ENCODE measurements around the gene MYRF. TPM values are rescaled to one million over a fixed set of nuclear protein-coding genes. Genes with fewer than 3 reads are reported as not detected.

The MYRF gene
- total and polyA plus RNA-seq, 4 experiments from 2014 or later = 0.44 to 1.6 (median 0.89) TPM

GRCh38 chr11:61805146-61805545, 52.7 kb downstream of the MYRF start:
- intact Hi-C loops (cut with micrococcal nuclease) = no loop called here
- no peak for DNase-seq
- Histone ChIP-seq H3K9me3 (ENCODE audit: control insufficient read depth in 1 of 2, low read length in 2 of 2) (no peaks in the 10 kb centered on the region), H3K27ac (ENCODE audit: low read depth, low read length) (no peak overlapping the region), H3K36me3 (ENCODE audit: insufficient read depth, low read length) (no peaks in the 10 kb centered on the region), H3K4me1 (ENCODE audit: insufficient read depth, low read length) (no peaks in the 10 kb centered on the region), H3K27me3 (ENCODE audit: insufficient read depth, low read length) (no peaks in the 10 kb centered on the region), H3K4me3 (ENCODE audit: low read length in 2 of 2) (no peak overlapping the region)
- Mint-ChIP-seq H3K27me3 (no peaks in the 10 kb centered on the region), H3K27ac (peak overlapping the region in 1 of 7 donors; percentile 47), H3K4me1 (no peaks in the 10 kb centered on the region), H3K9me3 (no peaks in the 10 kb centered on the region), H3K4me3 (no peak overlapping the region), H3K36me3 (peaks cover 0 to 3% of the 10 kb centered on the region in 2 donors)
- CTCF ChIA-PET (ENCODE audit: partially characterized antibody) = interaction anchor here (1.2 to 3.5 kb wide), 5 partner anchors 7 to 303 kb away, joined by 3 to 27 read pairs (median 8); no protein-coding TSS in a partner anchor
- POLR2A ChIA-PET (ENCODE audit: partially characterized antibody) = no interaction called here

DNA sequence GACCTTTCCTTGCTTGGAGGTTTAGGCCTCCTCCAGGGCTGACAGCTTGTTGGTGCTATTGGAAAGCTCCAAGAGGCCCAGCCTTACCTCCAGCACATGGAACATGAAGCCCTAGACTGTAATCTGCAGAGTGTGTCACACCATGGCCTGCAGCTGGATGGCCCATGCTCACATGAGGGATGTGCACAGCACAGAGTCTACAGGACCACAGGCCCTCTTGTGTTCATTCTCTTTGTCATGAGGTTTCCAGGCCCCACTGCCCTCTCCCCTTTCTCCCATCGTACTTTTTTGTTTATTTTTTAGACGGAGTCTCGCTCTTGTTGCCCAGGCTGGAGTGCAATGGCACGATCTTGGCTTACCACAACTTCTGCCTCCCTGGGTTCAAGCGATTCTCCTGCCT, 54.3 kb downstream of the MYRF start:
- intact Hi-C loops (cut with micrococcal nuclease) = no loop called here
- no peaks in the 10 kb centered on the region for H3K27me3 Mint-ChIP-seq
- H3K36me3 Mint-ChIP-seq = no peaks in the 10 kb centered on the region
- H3K4me3 ChIP-seq (ENCODE audit: low read length in 2 of 2) = no peak overlapping the region
- no peak for DNase-seq
- no peak overlapping the region for H3K27ac ChIP-seq (ENCODE audit: low read depth, low read length)
- ChIA-PET POLR2A (ENCODE audit: partially characterized antibody) (interaction anchor here (2.3 kb wide), 1 partner anchor 10 kb away, joined by 6 read pairs; no protein-coding TSS in a partner anchor), CTCF (ENCODE audit: partially characterized antibody) (interaction anchor here (1.7 to 3.5 kb wide), 3 partner anchors 8 to 301 kb away, joined by 6 to 27 read pairs (median 8); no protein-coding TSS in a partner anchor)
- no peaks in the 10 kb centered on the region for H3K9me3 Mint-ChIP-seq
- H3K4me3 Mint-ChIP-seq = no peak overlapping the region
- H3K9me3 ChIP-seq (ENCODE audit: control insufficient read depth in 1 of 2, low read length in 2 of 2) = no peaks in the 10 kb centered on the region
- no peaks in the 10 kb centered on the region for H3K27me3 ChIP-seq (ENCODE audit: insufficient read depth, low read length)
- H3K27ac Mint-ChIP-seq = peak overlapping the region in 1 of 7 donors; percentile 18
- no peaks in the 10 kb centered on the region for H3K4me1 ChIP-seq (ENCODE audit: insufficient read depth, low read length)
- no peaks in the 10 kb centered on the region for H3K4me1 Mint-ChIP-seq
- H3K36me3 ChIP-seq (ENCODE audit: insufficient read depth, low read length) = no peaks in the 10 kb centered on the region

DNA sequence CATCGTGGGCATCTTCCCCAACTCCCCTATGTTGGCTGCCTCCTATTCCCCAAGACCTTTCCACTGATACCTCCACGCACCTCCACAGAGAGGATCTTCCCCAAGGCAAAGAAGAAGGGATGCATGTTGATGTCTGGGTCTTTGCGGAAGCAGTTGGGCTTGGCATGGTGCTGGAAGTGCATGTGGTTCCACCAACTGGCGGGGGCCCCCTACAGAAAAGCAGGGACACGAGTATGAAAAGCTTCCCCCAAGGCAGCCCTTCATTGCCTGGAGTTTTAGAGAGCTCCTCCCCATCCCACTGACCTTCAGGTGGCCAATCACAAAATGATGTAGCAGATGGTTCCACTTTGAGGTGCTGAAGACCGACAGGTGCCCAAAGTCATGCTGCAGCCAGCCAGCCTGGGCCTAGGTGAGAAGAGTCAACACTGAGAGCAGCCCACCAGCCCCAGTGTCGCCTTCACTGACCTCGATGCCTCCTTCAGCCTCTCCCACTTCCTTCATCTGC, 58.3 kb downstream of the MYRF start:
- H3K27me3 Mint-ChIP-seq = peaks cover 4 to 9% of the 10 kb centered on the region in 2 donors

GRCh38 chr11:61811831-61812230, 59.4 kb downstream of the MYRF start:
- Histone ChIP-seq H3K27ac (ENCODE audit: low read depth, low read length) (no peak overlapping the region), H3K27me3 (ENCODE audit: insufficient read depth, low read length) (peaks cover 10% of the 10 kb centered on the region), H3K4me3 (ENCODE audit: low read length in 2 of 2) (no peak overlapping the region), H3K9me3 (ENCODE audit: control insufficient read depth in 1 of 2, low read length in 2 of 2) (no peaks in the 10 kb centered on the region), H3K36me3 (ENCODE audit: insufficient read depth, low read length) (no peaks in the 10 kb centered on the region), H3K4me1 (ENCODE audit: insufficient read depth, low read length) (peaks cover 21% of the 10 kb centered on the region)
- H3K27ac Mint-ChIP-seq = peak overlapping the region in 1 of 7 donors; percentile 4
- ChIA-PET CTCF (ENCODE audit: partially characterized antibody) (interaction anchor here (9.4 kb wide), 1 partner anchor 16 kb away, joined by 95 read pairs; the partner anchor contains the start of genes FEN1 and TMEM258), POLR2A (ENCODE audit: partially characterized antibody) (no interaction called here)
- peaks cover 3 to 18% (median 7%) of the 10 kb centered on the region in 4 donors for H3K4me1 Mint-ChIP-seq
- intact Hi-C loops (cut with micrococcal nuclease) = no loop called here
- H3K9me3 Mint-ChIP-seq = no peaks in the 10 kb centered on the region
- no peak for DNase-seq
- H3K36me3 Mint-ChIP-seq = peaks cover 0 to 4% of the 10 kb centered on the region in 2 donors
- H3K27me3 Mint-ChIP-seq = peaks cover 4 to 12% of the 10 kb centered on the region in 2 donors
- H3K4me3 Mint-ChIP-seq = peak overlapping the region in 1 of 8 donors; percentile 36

More for the DNA sequence above, 58.3 kb downstream of the MYRF start:
- Mint-ChIP-seq H3K9me3 (no peaks in the 10 kb centered on the region), H3K27ac (no peak overlapping the region), H3K4me3 (no peak overlapping the region), H3K4me1 (peaks cover 2 to 10% (median 4%) of the 10 kb centered on the region in 4 donors), H3K36me3 (peaks cover 0 to 4% of the 10 kb centered on the region in 2 donors)
- intact Hi-C loops (cut with micrococcal nuclease) = no loop called here
- H3K27me3 ChIP-seq (ENCODE audit: insufficient read depth, low read length) = peaks cover 6% of the 10 kb centered on the region
- no peaks in the 10 kb centered on the region for H3K36me3 ChIP-seq (ENCODE audit: insufficient read depth, low read length)
- POLR2A ChIA-PET (ENCODE audit: partially characterized antibody) = no interaction called here
- DNase-seq = no peak
- H3K9me3 ChIP-seq (ENCODE audit: control insufficient read depth in 1 of 2, low read length in 2 of 2) = no peaks in the 10 kb centered on the region
- CTCF ChIA-PET (ENCODE audit: partially characterized antibody) = interaction anchor here (9.4 kb wide), 1 partner anchor 15 kb away, joined by 95 read pairs; the partner anchor contains the start of genes FEN1 and TMEM258
- H3K27ac ChIP-seq (ENCODE audit: low read depth, low read length) = no peak overlapping the region
- no peak overlapping the region for H3K4me3 ChIP-seq (ENCODE audit: low read length in 2 of 2)
- peaks cover 14% of the 10 kb centered on the region for H3K4me1 ChIP-seq (ENCODE audit: insufficient read depth, low read length)

- Mint-ChIP-seq H3K27ac (peak overlapping the region in 1 of 7 donors; percentile 61), H3K9me3 (no peaks in the 10 kb centered on the region), H3K4me1 (peaks cover 3 to 18% (median 7%) of the 10 kb centered on the region in 4 donors), H3K36me3 (peaks cover 0 to 4% of the 10 kb centered on the region in 2 donors), H3K27me3 (peaks cover 4 to 19% of the 10 kb centered on the region in 2 donors), H3K4me3 (peak overlapping the region in 1 of 8 donors; percentile 39)
- Histone ChIP-seq H3K4me1 (ENCODE audit: insufficient read depth, low read length) (peaks cover 21% of the 10 kb centered on the region), H3K27me3 (ENCODE audit: insufficient read depth, low read length) (peaks cover 10% of the 10 kb centered on the region), H3K9me3 (ENCODE audit: control insufficient read depth in 1 of 2, low read length in 2 of 2) (no peaks in the 10 kb centered on the region), H3K27ac (ENCODE audit: low read depth, low read length) (no peak overlapping the region), H3K4me3 (ENCODE audit: low read length in 2 of 2) (no peak overlapping the region), H3K36me3 (ENCODE audit: insufficient read depth, low read length) (no peaks in the 10 kb centered on the region)
- ChIA-PET CTCF (ENCODE audit: partially characterized antibody) (interaction anchor here (1.1 to 9.4 kb wide), 4 partner anchors 8 to 269 kb away, joined by 3 to 95 read pairs (median 10); partner anchors contain the start of genes FEN1 and TMEM258), POLR2A (ENCODE audit: partially characterized antibody) (interaction anchor here (0.8 kb wide), 1 partner anchor 81 kb away, joined by 3 read pairs; no protein-coding TSS in a partner anchor)
- no peak for DNase-seq
- intact Hi-C loops (cut with micrococcal nuclease) = no loop called here
Measured at GRCh38 chr11:61812736-61813411, 60.4 kb downstream of the MYRF start.

GRCh38 chr11:61814247-61814957, 62.0 kb downstream of the MYRF start:
- Mint-ChIP-seq H3K27me3 (peaks cover 4 to 19% of the 10 kb centered on the region in 2 donors), H3K9me3 (no peaks in the 10 kb centered on the region), H3K27ac (peak overlapping the region in 2 of 7 donors; percentile 29 to 32), H3K4me3 (peak overlapping the region; percentile 81 to 97 (median 92)), H3K4me1 (peaks cover 3 to 18% (median 7%) of the 10 kb centered on the region in 4 donors), H3K36me3 (peaks cover 0 to 4% of the 10 kb centered on the region in 2 donors)
- DNase-seq = peak in 1 of 5 donors; percentile 15
- no peaks in the 10 kb centered on the region for H3K9me3 ChIP-seq (ENCODE audit: control insufficient read depth in 1 of 2, low read length in 2 of 2)
- H3K4me3 ChIP-seq (ENCODE audit: low read length in 2 of 2) = peak overlapping the region in 1 of 2 donors; percentile 77
- intact Hi-C loops (cut with micrococcal nuclease) = no loop called here
- no peaks in the 10 kb centered on the region for H3K36me3 ChIP-seq (ENCODE audit: insufficient read depth, low read length)
- H3K4me1 ChIP-seq (ENCODE audit: insufficient read depth, low read length) = peaks cover 21% of the 10 kb centered on the region
- H3K27ac ChIP-seq (ENCODE audit: low read depth, low read length) = no peak overlapping the region
- ChIA-PET POLR2A (ENCODE audit: partially characterized antibody) (interaction anchor here (0.6 to 4.1 kb wide), 10 partner anchors 10 to 267 kb away, joined by 3 to 28 read pairs (median 11); partner anchors contain the start of genes FADS2, FEN1, FTH1 and TMEM258), CTCF (ENCODE audit: partially characterized antibody) (interaction anchor here (0.6 to 9.4 kb wide), 10 partner anchors 7 to 294 kb away, joined by 3 to 95 read pairs (median 9); partner anchors contain the start of genes FEN1 and TMEM258)
- H3K27me3 ChIP-seq (ENCODE audit: insufficient read depth, low read length) = peaks cover 10% of the 10 kb centered on the region
